GM12878 (cell line): ENCODE measurements around the gene REXO2. TPM values are rescaled to one million over a fixed set of nuclear protein-coding genes. Genes with fewer than 3 reads are reported as not detected.

ENCODE experiments used
- ASH2L ChIP-seq: fragments of 300-600, 200-600 bp; sonication (generic); IDR thresholded peaks from 2 replicates; pipeline ENCODE4 v1.6.1; 2017; ENCODE audit warnings: low read depth, mild to moderate bottlenecking, borderline replicate concordance
- CTCF ChIP-seq, 3 experiments: IDR thresholded peaks in 2 of 3; conservative IDR thresholded peaks in 1 of 3; 2 replicates each; pipeline ENCODE4 v1.5.1; 2011; ENCODE audit warnings: low read depth in 3 of 3, low read length in 3 of 3, mild to moderate bottlenecking in 3 of 3, control low read depth in 2 of 3, moderate library complexity in 2 of 3, inconsistent platforms in 1 of 3, mixed read lengths in 1 of 3; ENCODE audit not compliant: control insufficient read depth in 2 of 3, insufficient read depth in 1 of 3; ENCODE audit errors: extremely low read depth in 1 of 3
- CUX1 ChIP-seq: IDR thresholded peaks from 2 replicates; pipeline ENCODE4 v1.6.1; 2012; ENCODE audit warnings: improper control_type of control experiment, low read depth, low read length; ENCODE audit not compliant: insufficient replicate concordance
- GABPA ChIP-seq: IDR thresholded peaks from 2 replicates; pipeline ENCODE4 v1.6.1; 2014; ENCODE audit warnings: antibody characterized with exemption, low read depth, mild to moderate bottlenecking, inconsistent platforms
- HDGF ChIP-seq: fragments of 450-650 bp; IDR thresholded peaks from 2 replicates; pipeline ENCODE4 v1.6.1; 2016; ENCODE audit warnings: antibody characterized with exemption
- NBN ChIP-seq: fragments of 450-650 bp; IDR thresholded peaks from 2 replicates; pipeline ENCODE4 v1.6.1; 2016
- PAX8 ChIP-seq: fragments of 450-650 bp; IDR thresholded peaks from 2 replicates; pipeline ENCODE4 v1.6.1; 2017; ENCODE audit warnings: mild to moderate bottlenecking, moderate library complexity
- RUNX3 ChIP-seq: IDR thresholded peaks from 2 replicates; pipeline ENCODE4 v1.6.1; 2012; ENCODE audit warnings: low read length, inconsistent platforms
- SKIL ChIP-seq: fragments of 450-650 bp; IDR thresholded peaks from 2 replicates; pipeline ENCODE4 v1.6.1; 2017; ENCODE audit warnings: mild to moderate bottlenecking, low read depth, inconsistent platforms; ENCODE audit not compliant: poor library complexity, severe bottlenecking
- ZNF687 ChIP-seq: fragments of 450-650 bp; IDR thresholded peaks from 2 replicates; pipeline ENCODE4 v1.6.1; 2017; ENCODE audit warnings: mild to moderate bottlenecking, moderate library complexity
- polyA plus RNA-seq, 11 experiments: library from polyadenylated mRNA; depleted of rRNA in 4 of 11; unstranded in 6 of 11; stranded (reverse) in 5 of 11; fragments of >200 nt; fragmentation: Nextera tagmentation in 4 of 11; fragmentation: Illumina TruSeq in 1 of 11; extraction: Ambion mirVana in 4 of 11; extraction: Trizol in 1 of 11; gene quantifications; 1 replicate in 1 of 11; 2 replicates in 10 of 11; pipeline versions ENCODE4 v1.2.1 to v1.2.3, GENCODE V29; 2011 to 2016; ENCODE audit warnings: inconsistent platforms in 2 of 11, missing spikeins in 2 of 11, low read depth in 1 of 11
- total RNA-seq, 4 experiments: library from RNA; depleted of rRNA in 3 of 4; stranded (reverse); fragments of >200 nt in 3 of 4; fragmentation: Illumina TruSeq in 1 of 4; extraction: Trizol in 1 of 4; gene quantifications; 2 replicates each; pipeline versions ENCODE4 v1.2.1 to v1.2.3, GENCODE V29; 2013 to 2021
- TF ChIP-seq, protein P1 (sequence below): fragments of 450-650 bp; IDR thresholded peaks from 2 replicates; pipeline ENCODE4 v1.6.1; 2017; ENCODE audit warnings: mild to moderate bottlenecking
- TF ChIP-seq, protein P2 (sequence below): IDR thresholded peaks from 2 replicates; pipeline ENCODE4 v1.6.1; 2011; ENCODE audit warnings: low read depth, low read length, improper control_type of control experiment, borderline replicate concordance

Gene REXO2
- total and polyA plus RNA-seq, 10 of the 15 experiments (the other 5 are each of a cell fraction or from before 2014, with no cell fraction given): 3.3 to 12.5 (median 5.3) TPM

DNA sequence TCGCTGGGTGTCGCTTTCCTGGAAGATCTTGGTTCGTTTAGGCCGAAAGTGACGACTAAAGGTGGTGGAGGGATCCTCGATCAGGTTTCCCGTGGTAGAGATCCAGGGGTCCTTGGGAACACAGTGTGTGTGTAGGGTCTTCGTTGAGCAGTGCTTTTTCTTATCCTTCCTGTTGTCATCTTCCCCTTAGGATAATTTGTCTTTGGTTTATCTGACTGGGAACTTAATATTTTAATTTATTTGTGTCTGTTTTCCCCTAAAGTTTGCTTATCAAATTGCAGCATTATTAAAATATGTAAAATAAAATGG, 38.4 kb upstream of the REXO2 start (continued):
- peak; percentile 22 for TF ChIP-seq SKIL
- no peak for TF ChIP-seq ZNF687
- TF ChIP-seq GABPA: no peak
- no peak for TF ChIP-seq NBN
- TF ChIP-seq CUX1: no peak
- peak in 2 of 3 experiments; percentile 8 to 20; a peak in 1 of 6 replicates for TF ChIP-seq CTCF (IDR thresholded peaks at IDR 0.05 in 2 of 3, conservative IDR thresholded peaks at IDR 0.05 in 1 of 3; ENCODE audit: control insufficient read depth in 2 of 3, extremely low read depth in 1 of 3, insufficient read depth in 1 of 3, low read depth in 3 of 3, low read length in 3 of 3)
- TF ChIP-seq PAX8: 0 out of 2 replicates have a peak, but pooled peaks have one; percentile 31
- no peak for TF ChIP-seq HDGF
- 0 out of 2 replicates have a peak, but pooled peaks have one; percentile 6 for TF ChIP-seq ASH2L
- no peak for TF ChIP-seq RUNX3
- TF ChIP-seq, protein P1, sequence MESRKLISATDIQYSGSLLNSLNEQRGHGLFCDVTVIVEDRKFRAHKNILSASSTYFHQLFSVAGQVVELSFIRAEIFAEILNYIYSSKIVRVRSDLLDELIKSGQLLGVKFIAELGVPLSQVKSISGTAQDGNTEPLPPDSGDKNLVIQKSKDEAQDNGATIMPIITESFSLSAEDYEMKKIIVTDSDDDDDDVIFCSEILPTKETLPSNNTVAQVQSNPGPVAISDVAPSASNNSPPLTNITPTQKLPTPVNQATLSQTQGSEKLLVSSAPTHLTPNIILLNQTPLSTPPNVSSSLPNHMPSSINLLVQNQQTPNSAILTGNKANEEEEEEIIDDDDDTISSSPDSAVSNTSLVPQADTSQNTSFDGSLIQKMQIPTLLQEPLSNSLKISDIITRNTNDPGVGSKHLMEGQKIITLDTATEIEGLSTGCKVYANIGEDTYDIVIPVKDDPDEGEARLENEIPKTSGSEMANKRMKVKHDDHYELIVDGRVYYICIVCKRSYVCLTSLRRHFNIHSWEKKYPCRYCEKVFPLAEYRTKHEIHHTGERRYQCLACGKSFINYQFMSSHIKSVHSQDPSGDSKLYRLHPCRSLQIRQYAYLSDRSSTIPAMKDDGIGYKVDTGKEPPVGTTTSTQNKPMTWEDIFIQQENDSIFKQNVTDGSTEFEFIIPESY: no peak
- TF ChIP-seq, protein P2, sequence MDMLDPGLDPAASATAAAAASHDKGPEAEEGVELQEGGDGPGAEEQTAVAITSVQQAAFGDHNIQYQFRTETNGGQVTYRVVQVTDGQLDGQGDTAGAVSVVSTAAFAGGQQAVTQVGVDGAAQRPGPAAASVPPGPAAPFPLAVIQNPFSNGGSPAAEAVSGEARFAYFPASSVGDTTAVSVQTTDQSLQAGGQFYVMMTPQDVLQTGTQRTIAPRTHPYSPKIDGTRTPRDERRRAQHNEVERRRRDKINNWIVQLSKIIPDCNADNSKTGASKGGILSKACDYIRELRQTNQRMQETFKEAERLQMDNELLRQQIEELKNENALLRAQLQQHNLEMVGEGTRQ: no peak
